HG03175 (cell line): Measurements from ENCODE around the gene CLMN.

ENCODE experiments used
- ATAC-seq: cut with Tn5 transposase; IDR thresholded peaks from one replicate; pipeline ENCODE4 v1.9.1; 2021; ENCODE audit warnings: mild to moderate bottlenecking, moderate library complexity; ENCODE audit not compliant: unreplicated experiment

Gene CLMN

GRCh38 chr14:95174184-95174792 is 145.4 kb downstream of the CLMN start:
- no peak for ATAC-seq

GRCh38 chr14:95173518-95173917 is 146.2 kb downstream of the CLMN start:
- ATAC-seq = no peak

- ATAC-seq = no peak
These were observed 152.5 kb downstream of the CLMN start for GRCh38 chr14:95167177-95167576.

GRCh38 chr14:95165517-95165916 is 154.2 kb downstream of the CLMN start:
- no peak for ATAC-seq

- no peak for ATAC-seq
These were observed 155.2 kb downstream of the CLMN start for GRCh38 chr14:95164506-95164905.

GRCh38 chr14:95163666-95164065 is 156.0 kb downstream of the CLMN start:
- no peak for ATAC-seq

GRCh38 chr14:95163132-95163531 is 156.6 kb downstream of the CLMN start:
- no peak for ATAC-seq

- ATAC-seq = no peak
These were observed 157.1 kb downstream of the CLMN start for GRCh38 chr14:95162641-95163040.

- peak; percentile 77 for ATAC-seq
These were observed 162.2 kb downstream of the CLMN start, which contains the start of gene DICER1 for GRCh38 chr14:95157327-95158189. Gene DICER1 (minus strand): TSS chr14:95157529. CDS start chr14:95133458, 24,071 bp downstream.

GRCh38 chr14:95157048-95157326 is 162.7 kb downstream of the CLMN start:
- peak; percentile 30 for ATAC-seq

- ATAC-seq = peak; percentile 33
These were observed 163.3 kb downstream of the CLMN start for GRCh38 chr14:95156161-95157047.

GRCh38 chr14:95155045-95155444 is 164.7 kb downstream of the CLMN start:
- no peak for ATAC-seq

GRCh38 chr14:95153866-95154265 is 165.8 kb downstream of the CLMN start:
- no peak for ATAC-seq

- ATAC-seq = no peak
These were observed 168.1 kb downstream of the CLMN start for GRCh38 chr14:95151561-95151960.

GRCh38 chr14:95150910-95151309 is 168.8 kb downstream of the CLMN start:
- ATAC-seq = no peak

GRCh38 chr14:95149441-95149840 is 170.3 kb downstream of the CLMN start:
- no peak for ATAC-seq

- no peak for ATAC-seq
These were observed 172.1 kb downstream of the CLMN start for GRCh38 chr14:95147597-95147996.

GRCh38 chr14:95146079-95146771 is 173.5 kb downstream of the CLMN start:
- ATAC-seq = no peak

- no peak for ATAC-seq
These were observed 174.9 kb downstream of the CLMN start for GRCh38 chr14:95144849-95145248.

- ATAC-seq = peak; percentile 42
These were observed 175.7 kb downstream of the CLMN start for GRCh38 chr14:95143808-95144620.
